ENCODE data around the gene RAI1. TPM values are rescaled to one million over a fixed set of nuclear protein-coding genes. Genes with fewer than 3 reads are reported as not detected.

RAI1 gene
- total and polyA plus RNA-seq, 2 of the 8 experiments (the other 6 are each of a cell fraction or from before 2014, with no cell fraction given): 0.39 to 1.2 TPM

DNA sequence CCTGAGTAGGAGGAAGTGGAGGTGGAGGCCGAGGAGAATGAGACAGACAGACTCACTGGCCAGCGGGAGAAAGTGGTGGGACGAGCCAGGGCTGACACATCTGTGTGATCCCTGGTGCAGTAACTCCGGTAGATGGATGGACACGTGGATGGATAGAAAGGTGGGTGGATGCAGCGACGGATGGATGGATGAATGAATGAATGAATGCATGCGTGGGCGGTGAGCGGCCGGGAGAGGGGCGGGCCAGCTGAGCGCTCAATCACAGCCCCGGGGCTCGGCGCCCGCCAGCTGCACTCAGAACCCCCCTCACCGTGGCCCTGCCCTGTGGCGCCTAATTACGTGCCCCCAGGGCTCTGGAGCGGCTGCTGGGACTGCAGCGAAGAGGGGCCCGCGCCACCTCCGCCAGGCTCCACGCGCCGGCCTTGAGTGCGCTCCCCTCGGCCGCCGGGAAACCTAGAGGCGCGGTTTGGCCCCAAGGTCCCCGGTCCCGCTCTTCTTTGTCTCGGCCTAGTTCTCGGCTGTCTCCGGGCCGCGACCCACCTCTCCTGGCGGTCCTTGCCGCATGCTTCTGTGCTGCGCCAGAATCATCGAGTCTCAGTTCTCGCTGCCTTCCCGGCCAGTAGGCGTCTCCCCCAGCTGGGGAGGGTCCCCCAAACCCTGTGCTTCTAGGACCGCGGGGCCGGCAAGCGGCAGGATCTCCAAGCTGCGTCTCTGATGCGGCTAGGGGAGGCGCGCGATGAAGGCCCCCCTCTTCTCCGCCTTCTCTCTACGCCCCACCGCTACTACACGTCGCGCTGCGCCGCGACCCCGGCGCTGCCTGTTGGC is 41.0 kb downstream of the RAI1 start:
- H3K4me3 ChIP-seq (ENCODE audit: extremely low read depth in 1 of 4, insufficient read depth in 2 of 4, low read depth in 3 of 4, low read length in 4 of 4): peak overlapping the region in 3 of 4 experiments; percentile 18 to 68 (median 23); a peak in 5 of 8 replicates
- H3K4ac ChIP-seq (replicated peaks; ENCODE audit: insufficient read length, low read depth, low read length): no peak overlapping the region
- H3K23ac ChIP-seq (ENCODE audit: insufficient read length): no peak overlapping the region
- FAIRE-seq: no peak
- DNase-seq (ENCODE audit: low read depth in 1 of 2, low spot score in 2 of 2): peak in 1 of 2 experiments; percentile 69
- no peaks in the 10 kb centered on the region for H3K79me1 ChIP-seq (ENCODE audit: low read depth, low read length)
- H2BK20ac ChIP-seq (ENCODE audit: low read length): no peak overlapping the region
- no peak overlapping the region for H2AFZ ChIP-seq (ENCODE audit: low read length)
- no peak overlapping the region for H3K18ac ChIP-seq (ENCODE audit: extremely low read depth, low read length)
- no peak overlapping the region for H3K27ac ChIP-seq (ENCODE audit: low read depth, low read length)
- CTCF ChIA-PET (ENCODE audit: partially characterized antibody): interaction anchor here (1.3 to 1.4 kb wide), 3 partner anchors 11 to 56 kb away, joined by 3 to 7 read pairs (median 3); no protein-coding TSS in a partner anchor
- H3K27me3 ChIP-seq (replicated peaks in 1 of 4; ENCODE audit: control insufficient read depth in 3 of 4, extremely low read depth in 1 of 4, insufficient read depth in 3 of 4, low read length in 3 of 4): peaks cover 81 to 99% (median 96%) of the 10 kb centered on the region in 4 experiments
- no peak overlapping the region for H3K56ac ChIP-seq (replicated peaks; ENCODE audit: insufficient read length, low read depth, low read length)
- peaks cover 0 to 3% (median 0%) of the 10 kb centered on the region in 4 experiments; a peak in 1 of 8 replicates for H3K36me3 ChIP-seq (ENCODE audit: control insufficient read depth in 2 of 4, insufficient read depth in 4 of 4, low read length in 3 of 4)
- no peak overlapping the region for H3K14ac ChIP-seq (ENCODE audit: insufficient read length)
- peak overlapping the region; percentile 80 to 99 for H3K4me2 ChIP-seq (ENCODE audit: insufficient read depth in 1 of 2, low read depth in 2 of 2, low read length in 2 of 2)
- no peak overlapping the region for H3K9ac ChIP-seq (replicated peaks in 1 of 4; ENCODE audit: extremely low read depth in 1 of 4, low read depth in 3 of 4, low read length in 3 of 4)
- H2BK15ac ChIP-seq (ENCODE audit: low read length): no peak overlapping the region
- no peak overlapping the region for H2BK120ac ChIP-seq (replicated peaks; ENCODE audit: low read depth, low read length)
- peaks cover 7% of the 10 kb centered on the region; the same call in 1 of the 2 replicates for H3K23me2 ChIP-seq (ENCODE audit: low read depth, low read length)
- H2AK5ac ChIP-seq (ENCODE audit: low read depth, low read length): peak overlapping the region; percentile 28; the same call in 1 of the 2 replicates
- H3K79me2 ChIP-seq (ENCODE audit: control insufficient read depth in 1 of 2, insufficient read depth in 2 of 2, low read length in 2 of 2): no peaks in the 10 kb centered on the region
- H2BK12ac ChIP-seq (ENCODE audit: low read depth, low read length): 0 out of 2 replicates have a peak overlapping the region, but pooled peaks have one; percentile 60
- WGBS, 2 experiments (ENCODE audit: extremely low coverage in 1 of 2, insufficient coverage in 1 of 2, insufficient read length in 1 of 2, insufficient replicate concordance in 2 of 2, low coverage in 1 of 2, low lambda C conversion rate in 2 of 2, missing lambda C conversion rate in 1 of 2): 5% methylated on average over 63 of the region's 68 CpGs; no CpG with 5 or more reads in 1 of the 2 experiments
- POLR2A ChIA-PET (ENCODE audit: partially characterized antibody): interaction anchor here (0.7 to 1.5 kb wide), 4 partner anchors 22 to 117 kb away, joined by 3 to 5 read pairs (median 3); no protein-coding TSS in a partner anchor
- no peaks in the 10 kb centered on the region for H3K9me3 ChIP-seq (ENCODE audit: insufficient read depth in 2 of 2, low read depth in 1 of 2, low read length in 1 of 2)
- no peak overlapping the region for H4K5ac ChIP-seq (ENCODE audit: insufficient read length, low read depth, low read length)
- peaks cover 17 to 33% of the 10 kb centered on the region in 2 experiments for H4K20me1 ChIP-seq (replicated peaks in 1 of 2; ENCODE audit: control insufficient read depth in 1 of 2, insufficient read depth in 2 of 2, low read length in 2 of 2)
- H2BK5ac ChIP-seq (ENCODE audit: low read depth, low read length): no peak overlapping the region
- peaks cover 0 to 29% (median 16%) of the 10 kb centered on the region in 4 experiments; a peak in 6 of 7 replicates for H3K4me1 ChIP-seq (replicated peaks in 1 of 4; ENCODE audit: control insufficient read depth in 3 of 4, insufficient read depth in 4 of 4, low read length in 3 of 4)
- H4K8ac ChIP-seq (ENCODE audit: extremely low read depth, insufficient read depth, low read length): peak overlapping the region; percentile 9; the same call in 1 of the 2 replicates
- H4K91ac ChIP-seq (replicated peaks; ENCODE audit: insufficient read length, low read length): no peak overlapping the region
- TF ChIP-seq ZNF274 (IDR thresholded peaks at IDR 0.05; ENCODE audit: borderline replicate concordance, extremely low read depth, low read length): no peak
- TF ChIP-seq EGR1 (IDR thresholded peaks at IDR 0.05; ENCODE audit: borderline replicate concordance, low read depth, low read length): peak; percentile 90
- peak; percentile 84 for TF ChIP-seq FOSL1 (IDR thresholded peaks at IDR 0.05; ENCODE audit: insufficient read depth, low read depth, low read length)
- no peak; a peak in 1 of 4 replicates for TF ChIP-seq SIN3A (conservative IDR thresholded peaks at IDR 0.05 in 1 of 2, IDR thresholded peaks at IDR 0.05 in 1 of 2; ENCODE audit: low read depth in 1 of 2, low read length in 2 of 2)
- TF ChIP-seq, protein P1, sequence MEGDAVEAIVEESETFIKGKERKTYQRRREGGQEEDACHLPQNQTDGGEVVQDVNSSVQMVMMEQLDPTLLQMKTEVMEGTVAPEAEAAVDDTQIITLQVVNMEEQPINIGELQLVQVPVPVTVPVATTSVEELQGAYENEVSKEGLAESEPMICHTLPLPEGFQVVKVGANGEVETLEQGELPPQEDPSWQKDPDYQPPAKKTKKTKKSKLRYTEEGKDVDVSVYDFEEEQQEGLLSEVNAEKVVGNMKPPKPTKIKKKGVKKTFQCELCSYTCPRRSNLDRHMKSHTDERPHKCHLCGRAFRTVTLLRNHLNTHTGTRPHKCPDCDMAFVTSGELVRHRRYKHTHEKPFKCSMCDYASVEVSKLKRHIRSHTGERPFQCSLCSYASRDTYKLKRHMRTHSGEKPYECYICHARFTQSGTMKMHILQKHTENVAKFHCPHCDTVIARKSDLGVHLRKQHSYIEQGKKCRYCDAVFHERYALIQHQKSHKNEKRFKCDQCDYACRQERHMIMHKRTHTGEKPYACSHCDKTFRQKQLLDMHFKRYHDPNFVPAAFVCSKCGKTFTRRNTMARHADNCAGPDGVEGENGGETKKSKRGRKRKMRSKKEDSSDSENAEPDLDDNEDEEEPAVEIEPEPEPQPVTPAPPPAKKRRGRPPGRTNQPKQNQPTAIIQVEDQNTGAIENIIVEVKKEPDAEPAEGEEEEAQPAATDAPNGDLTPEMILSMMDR (IDR thresholded peaks at IDR 0.05; ENCODE audit: control extremely low read depth in 1 of 3, insufficient read depth in 1 of 3, low read depth in 1 of 3, low read length in 3 of 3): peak in 1 of 3 experiments; percentile 19; a peak in 1 of 4 replicates
- TF ChIP-seq ASH2L (IDR thresholded peaks at IDR 0.05; ENCODE audit: low read length): no peak
- peak; percentile 96 for TF ChIP-seq EZH2 (IDR thresholded peaks at IDR 0.05; ENCODE audit: low read depth, low read length, severe bottlenecking)

Data from H1 (cell line).